ENCODE data around the gene FUT1.
A peak's percentile ranks its signal among the peaks of the same experiment; 100 is the strongest.

FUT1 gene

DNA sequence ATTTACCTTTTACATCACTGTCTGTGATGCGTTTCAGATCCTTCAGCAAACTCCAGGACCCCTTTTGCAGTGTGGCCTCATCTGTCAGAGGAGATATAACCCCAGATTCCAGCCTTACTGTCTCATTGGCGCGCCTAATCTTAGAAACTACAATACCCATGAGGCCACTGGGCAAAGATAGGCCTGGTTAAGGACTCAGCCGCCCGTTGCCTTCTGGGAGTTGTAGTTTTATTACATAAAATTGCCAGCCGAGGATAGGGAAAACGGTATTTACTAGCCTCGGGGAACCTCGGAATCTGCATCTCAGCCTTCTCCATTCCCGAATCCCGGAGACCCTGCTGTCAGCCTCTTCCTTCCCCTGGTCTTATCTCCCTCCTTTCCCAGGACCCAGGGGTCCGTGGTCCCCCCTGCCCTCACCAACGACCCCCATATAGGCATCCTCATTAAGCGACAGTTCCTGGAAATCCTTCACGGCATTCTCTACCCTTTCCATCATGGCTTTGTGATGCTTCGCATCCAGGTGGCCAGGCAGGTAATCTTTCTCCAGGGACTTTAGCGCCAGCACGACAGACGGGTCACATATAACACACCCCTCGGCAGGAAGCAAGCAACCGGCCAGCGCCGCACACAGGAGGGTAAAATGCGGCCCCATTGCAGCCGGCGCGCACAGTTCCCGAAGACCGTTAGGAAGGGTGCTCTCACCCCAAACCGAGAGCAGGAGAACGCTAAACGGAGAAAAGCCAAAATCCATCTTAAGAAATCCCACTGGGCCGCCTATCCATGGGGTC lies 7.0 kb downstream of the FUT1 start:
- H3K4me3 ChIP-seq (ENCODE audit: low read depth, low read length) = no peak overlapping the region
- TF ChIP-seq, protein P1, sequence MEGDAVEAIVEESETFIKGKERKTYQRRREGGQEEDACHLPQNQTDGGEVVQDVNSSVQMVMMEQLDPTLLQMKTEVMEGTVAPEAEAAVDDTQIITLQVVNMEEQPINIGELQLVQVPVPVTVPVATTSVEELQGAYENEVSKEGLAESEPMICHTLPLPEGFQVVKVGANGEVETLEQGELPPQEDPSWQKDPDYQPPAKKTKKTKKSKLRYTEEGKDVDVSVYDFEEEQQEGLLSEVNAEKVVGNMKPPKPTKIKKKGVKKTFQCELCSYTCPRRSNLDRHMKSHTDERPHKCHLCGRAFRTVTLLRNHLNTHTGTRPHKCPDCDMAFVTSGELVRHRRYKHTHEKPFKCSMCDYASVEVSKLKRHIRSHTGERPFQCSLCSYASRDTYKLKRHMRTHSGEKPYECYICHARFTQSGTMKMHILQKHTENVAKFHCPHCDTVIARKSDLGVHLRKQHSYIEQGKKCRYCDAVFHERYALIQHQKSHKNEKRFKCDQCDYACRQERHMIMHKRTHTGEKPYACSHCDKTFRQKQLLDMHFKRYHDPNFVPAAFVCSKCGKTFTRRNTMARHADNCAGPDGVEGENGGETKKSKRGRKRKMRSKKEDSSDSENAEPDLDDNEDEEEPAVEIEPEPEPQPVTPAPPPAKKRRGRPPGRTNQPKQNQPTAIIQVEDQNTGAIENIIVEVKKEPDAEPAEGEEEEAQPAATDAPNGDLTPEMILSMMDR (conservative IDR thresholded peaks at IDR 0.05; ENCODE audit: low read depth, low read length) = no peak
- DNase-seq (ENCODE audit: low read depth) = peak; percentile 80

DNA sequence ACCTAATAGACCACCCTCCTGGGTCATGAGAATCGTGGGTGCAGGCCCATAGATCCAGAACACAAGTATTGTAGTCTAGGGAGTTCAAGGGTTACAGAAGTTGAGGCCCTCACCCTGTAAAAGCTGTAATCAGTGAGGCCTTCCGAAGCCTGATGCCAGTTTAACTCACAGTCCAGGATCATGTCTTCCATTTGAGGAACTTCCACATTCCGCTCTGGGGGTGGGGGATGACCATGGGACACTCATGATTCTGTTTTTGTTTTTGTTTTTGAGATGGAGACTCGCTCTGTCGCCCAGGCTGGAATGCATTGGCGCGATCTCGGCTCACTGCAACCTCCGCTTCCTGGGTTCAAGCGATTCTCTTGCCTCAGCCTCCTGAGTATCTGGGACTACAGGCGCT lies 10.3 kb downstream of the FUT1 start:
- no peak overlapping the region for H3K4me3 ChIP-seq (ENCODE audit: low read depth, low read length)
- TF ChIP-seq, protein P1 (conservative IDR thresholded peaks at IDR 0.05; ENCODE audit: low read depth, low read length) = no peak
- DNase-seq (ENCODE audit: low read depth) = no peak

DNA sequence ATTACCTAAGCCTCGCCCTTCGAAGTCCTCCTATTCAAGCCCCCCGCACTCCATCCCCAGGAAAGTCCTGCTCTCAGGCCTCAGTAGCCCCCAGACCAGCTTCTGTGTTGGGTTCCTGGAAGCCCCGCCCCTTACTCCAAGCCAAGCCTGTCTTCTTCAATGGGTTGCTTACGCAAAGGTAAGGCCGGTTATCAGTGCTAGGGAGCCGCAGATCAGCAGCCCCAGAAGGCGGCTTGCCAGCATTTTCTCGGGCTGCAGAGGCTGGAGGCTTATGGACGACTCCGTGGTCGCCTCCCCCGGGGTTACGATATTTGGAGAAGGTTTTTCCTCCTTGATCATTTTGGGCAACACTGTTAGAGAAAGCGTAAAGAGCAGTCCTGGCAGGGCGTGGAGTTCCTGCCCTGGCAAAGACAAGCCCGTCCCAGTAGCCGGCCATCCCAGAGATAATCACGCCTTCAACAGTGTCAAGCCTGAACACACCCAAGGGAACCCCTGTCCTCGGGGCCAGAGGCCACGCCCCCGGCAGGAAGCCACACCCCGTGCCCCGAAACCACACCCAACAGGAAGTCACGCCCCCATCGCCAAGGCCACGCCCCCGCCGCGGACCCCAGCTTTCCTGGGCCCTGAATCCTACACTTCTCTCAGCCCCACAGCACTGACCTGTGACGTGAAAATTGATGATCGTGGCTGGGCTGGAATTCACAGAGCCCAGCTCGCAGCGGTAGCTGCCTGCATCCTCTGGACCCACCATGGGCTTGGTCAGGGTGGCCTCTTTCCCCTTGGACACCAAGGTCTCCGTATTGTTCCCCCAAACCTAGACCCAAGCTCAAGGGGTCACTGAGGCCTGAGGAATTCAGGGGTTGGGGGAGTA lies 11.1 kb downstream of the FUT1 start:
- TF ChIP-seq, protein P1 (conservative IDR thresholded peaks at IDR 0.05; ENCODE audit: low read depth, low read length) = no peak
- no peak for DNase-seq (ENCODE audit: low read depth)
- no peak overlapping the region for H3K4me3 ChIP-seq (ENCODE audit: low read depth, low read length)

DNA sequence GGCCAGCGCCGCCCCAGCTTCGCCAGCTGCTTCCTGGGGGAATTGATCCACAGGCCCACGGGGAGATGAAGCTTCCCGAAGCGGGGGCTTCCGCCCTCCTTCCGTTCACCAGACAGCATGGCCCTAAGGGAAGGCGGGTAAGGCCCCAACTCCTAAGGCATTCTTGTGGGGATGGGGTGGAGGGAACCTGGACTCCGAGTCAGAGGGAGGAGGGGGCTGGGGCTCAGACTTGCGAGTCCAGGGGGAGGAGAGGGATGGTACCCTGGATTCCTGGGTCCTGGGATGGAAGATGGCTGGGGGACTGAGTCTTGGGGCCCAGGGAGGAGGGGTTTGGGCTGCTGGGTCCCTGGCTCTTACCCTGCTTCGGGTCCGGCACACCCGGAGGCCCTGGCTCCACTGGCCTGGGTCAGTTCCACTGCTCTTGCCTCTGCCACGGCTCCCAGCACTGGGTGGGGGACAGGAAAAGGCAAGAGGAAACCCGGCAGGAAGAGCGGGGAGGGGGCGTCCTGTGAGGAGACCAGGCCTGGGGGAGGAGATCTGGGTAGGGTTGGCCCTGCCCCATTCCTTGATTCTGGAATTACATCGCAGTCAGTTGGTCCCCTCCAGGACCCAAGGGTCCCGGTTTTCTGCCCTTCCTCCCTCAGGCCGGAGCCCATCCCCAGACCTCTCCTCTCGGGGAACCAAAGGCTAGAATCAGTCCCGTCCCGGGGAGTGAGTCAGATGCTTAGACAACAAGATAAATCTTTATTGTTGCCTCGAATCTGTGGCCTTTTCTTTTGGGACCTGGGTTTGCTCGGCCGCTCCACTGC lies 12.1 kb downstream of the FUT1 start, which contains the start of gene RASIP1:
Gene RASIP1, minus strand, starts transcription at position 447 of the 809 bp plus-strand sequence. Its CDS starts 328 bp downstream, at position 119.
- DNase-seq (ENCODE audit: low read depth) = no peak
- no peak within 1 kb of the TSS for H3K4me3 ChIP-seq (ENCODE audit: low read depth, low read length)
- TF ChIP-seq, protein P1 (conservative IDR thresholded peaks at IDR 0.05; ENCODE audit: low read depth, low read length) = no peak

DNA sequence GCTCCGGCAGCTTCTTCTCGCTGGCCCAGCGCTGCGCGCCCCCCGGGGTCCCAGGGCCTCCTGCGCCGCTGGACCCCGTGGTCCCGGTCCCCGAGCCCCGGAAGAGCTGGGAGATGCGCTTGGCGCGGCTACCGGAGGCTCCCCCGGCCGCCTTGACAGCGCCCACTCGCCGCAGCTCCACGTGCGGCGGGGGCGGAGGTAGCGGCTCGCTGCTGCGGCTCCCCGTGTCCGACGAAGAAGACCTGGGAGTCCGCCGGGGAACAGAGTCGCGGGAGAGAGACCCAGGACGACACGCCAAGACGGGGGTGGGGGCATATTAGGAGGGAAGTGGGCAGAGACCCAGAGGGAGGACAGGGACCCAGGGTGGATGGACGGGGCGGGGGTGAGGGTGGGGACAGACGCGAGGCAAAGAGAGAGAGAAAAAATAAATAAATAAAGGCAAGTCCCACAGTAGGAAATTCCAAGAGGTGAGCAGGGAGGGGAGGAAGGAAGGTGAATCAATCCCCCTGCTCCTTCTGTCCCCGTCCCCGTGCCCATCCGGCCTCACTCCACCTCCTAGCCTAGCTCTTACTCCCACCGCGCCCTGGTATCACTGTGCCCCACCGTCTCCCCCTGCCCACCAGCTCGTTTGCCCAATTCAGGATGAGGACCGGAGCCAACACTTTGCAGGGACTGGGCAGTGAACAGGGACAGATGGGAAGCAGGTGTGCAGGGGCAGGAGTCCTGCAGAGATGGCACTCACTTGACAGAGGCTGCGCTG lies 12.9 kb downstream of the FUT1 start:
- TF ChIP-seq, protein P1 (conservative IDR thresholded peaks at IDR 0.05; ENCODE audit: low read depth, low read length) = no peak
- no peak overlapping the region for H3K4me3 ChIP-seq (ENCODE audit: low read depth, low read length)
- DNase-seq (ENCODE audit: low read depth) = no peak

Data from choroid plexus epithelial cell (primary cell).